Activated naive CD4-positive, alpha-beta T cell treated with anti-CD3 and anti-CD28 coated beads, Interleukin-2, amount 50 U/mL, for 24 hours (primary cell): ENCODE data around the gene AQP7.
"Not testable (repeated sequence)": the region's sequence is repeated elsewhere in the genome, so short reads cannot be mapped to it uniquely, and the experiment has no call there.

Experiments
- H3K27ac Mint-ChIP-seq: one replicate; pipeline ENCODE4 v1.8.0; 2021; ENCODE audit warnings: mild to moderate bottlenecking, mixed read lengths
- H3K27me3 Mint-ChIP-seq: one replicate; pipeline ENCODE4 v1.8.0; 2021; ENCODE audit warnings: mixed read lengths
- H3K36me3 Mint-ChIP-seq: one replicate; pipeline ENCODE4 v1.8.0; 2021; ENCODE audit warnings: mixed read lengths
- H3K4me1 Mint-ChIP-seq: one replicate; pipeline ENCODE4 v1.8.0; 2021; ENCODE audit warnings: mixed read lengths
- H3K4me3 Mint-ChIP-seq: one replicate; pipeline ENCODE4 v1.8.0; 2021; ENCODE audit warnings: mild to moderate bottlenecking, mixed read lengths
- H3K9me3 Mint-ChIP-seq: one replicate; pipeline ENCODE4 v1.8.0; 2021; ENCODE audit warnings: mixed read lengths

The AQP7 gene

DNA sequence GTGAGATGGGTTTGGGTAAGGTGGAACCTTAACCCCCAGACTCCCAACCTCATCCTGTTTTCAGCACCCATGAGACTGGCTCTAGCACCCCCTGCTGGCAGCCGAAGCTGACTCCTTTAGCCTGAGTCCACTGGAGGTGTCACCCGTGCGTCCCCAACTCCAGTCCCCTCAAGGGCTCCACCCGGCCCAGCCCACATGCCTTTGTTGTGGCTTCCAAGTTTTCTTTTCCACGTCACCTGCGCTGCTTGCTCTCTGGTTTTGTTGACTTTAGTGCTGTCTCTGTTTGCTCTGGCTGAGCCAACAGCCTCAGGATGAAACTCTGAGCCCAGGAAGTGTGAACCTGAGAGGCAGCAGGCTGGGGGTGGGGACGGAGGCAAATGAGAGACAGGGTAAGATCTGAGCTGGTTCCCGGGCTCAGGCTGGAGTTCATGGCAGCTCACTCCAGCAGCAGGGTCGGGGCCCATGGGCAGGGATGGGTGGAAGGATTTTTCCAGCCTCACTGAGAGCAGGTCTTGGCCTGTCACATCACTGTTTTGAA, 13.2 kb upstream of the AQP7 start:
- Mint-ChIP-seq H3K27me3 (no peaks in the 10 kb centered on the region), H3K27ac (peak overlapping the region; percentile 86), H3K4me3 (peak overlapping the region; percentile 57), H3K36me3 (no peaks in the 10 kb centered on the region), H3K4me1 (peaks cover 57% of the 10 kb centered on the region), H3K9me3 (no peaks in the 10 kb centered on the region)

DNA sequence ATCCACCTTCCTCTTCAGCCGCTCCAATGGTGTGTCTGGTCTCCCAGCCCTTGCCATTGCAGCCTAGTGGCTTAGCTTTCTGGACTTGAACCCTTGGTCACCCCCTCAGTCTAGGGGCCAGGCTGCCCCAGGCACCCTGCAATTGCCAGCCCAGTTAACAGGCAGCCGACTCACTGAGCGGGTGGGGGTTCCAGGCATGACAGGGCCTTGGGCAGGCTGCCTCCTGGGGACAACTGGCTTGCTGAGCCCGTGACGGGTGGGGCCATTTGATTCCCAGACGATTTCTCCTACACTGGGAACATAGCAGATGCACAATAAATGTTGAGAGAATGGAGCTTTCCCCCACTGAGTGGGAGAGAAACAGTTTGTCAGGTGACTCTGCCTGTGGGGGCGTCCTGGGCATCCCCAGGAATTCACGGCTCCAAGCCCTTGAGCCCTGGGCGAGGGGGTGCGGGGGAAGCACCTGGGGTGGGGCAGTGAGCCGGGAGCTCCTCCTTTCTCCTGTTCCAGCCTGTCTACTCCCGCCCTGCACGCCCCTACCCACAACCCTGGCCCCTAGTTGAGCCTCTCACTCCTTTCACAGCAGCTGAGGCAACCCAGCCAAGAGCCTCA, 12.6 kb upstream of the AQP7 start:
- H3K9me3 Mint-ChIP-seq, result no peaks in the 10 kb centered on the region
- no peaks in the 10 kb centered on the region for H3K36me3 Mint-ChIP-seq
- H3K27ac Mint-ChIP-seq, result peak overlapping the region; percentile 86
- peak overlapping the region; percentile 57 for H3K4me3 Mint-ChIP-seq
- H3K27me3 Mint-ChIP-seq, result no peaks in the 10 kb centered on the region
- H3K4me1 Mint-ChIP-seq, result peaks cover 51% of the 10 kb centered on the region

GRCh38 chr9:33414268-33414667, 11.9 kb upstream of the AQP7 start:
- Mint-ChIP-seq H3K27ac (peak overlapping the region; percentile 62), H3K27me3 (no peaks in the 10 kb centered on the region), H3K9me3 (no peaks in the 10 kb centered on the region), H3K4me3 (peak overlapping the region; percentile 4), H3K4me1 (peaks cover 48% of the 10 kb centered on the region), H3K36me3 (no peaks in the 10 kb centered on the region)

- Mint-ChIP-seq H3K36me3 (no peaks in the 10 kb centered on the region), H3K27ac (no peak overlapping the region), H3K4me3 (no peak overlapping the region), H3K4me1 (peaks cover 9% of the 10 kb centered on the region), H3K9me3 (no peaks in the 10 kb centered on the region), H3K27me3 (no peaks in the 10 kb centered on the region)
These were observed 5.7 kb upstream of the AQP7 start for GRCh38 chr9:33408087-33408486.

DNA sequence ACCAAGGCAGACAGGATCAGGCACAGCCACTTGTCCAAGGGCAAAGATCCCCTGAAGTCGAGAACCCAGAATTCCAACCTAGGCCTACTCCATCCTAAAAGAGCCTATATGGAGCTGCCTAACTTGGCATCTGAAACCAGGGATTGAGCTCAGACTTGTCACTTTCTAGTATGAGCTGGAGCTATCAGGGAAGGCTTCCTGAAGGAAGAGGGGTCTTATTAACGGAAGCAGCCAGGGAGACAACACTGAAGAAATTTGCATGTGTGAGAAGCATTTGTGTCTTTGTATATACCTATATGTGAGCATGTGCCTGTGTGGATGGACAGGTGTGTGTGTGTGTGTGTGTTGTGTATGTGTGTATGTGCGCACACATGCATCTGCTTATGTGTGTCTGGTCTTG, 4.7 kb upstream of the AQP7 start:
- no peak overlapping the region for H3K27ac Mint-ChIP-seq
- H3K27me3 Mint-ChIP-seq, result no peaks in the 10 kb centered on the region
- H3K9me3 Mint-ChIP-seq, result no peaks in the 10 kb centered on the region
- H3K36me3 Mint-ChIP-seq, result no peaks in the 10 kb centered on the region
- no peak overlapping the region for H3K4me3 Mint-ChIP-seq
- peaks cover 9% of the 10 kb centered on the region for H3K4me1 Mint-ChIP-seq

- H3K4me1 Mint-ChIP-seq, result peaks cover 9% of the 10 kb centered on the region
- no peak overlapping the region for H3K4me3 Mint-ChIP-seq
- no peak overlapping the region for H3K27ac Mint-ChIP-seq
- no peaks in the 10 kb centered on the region for H3K9me3 Mint-ChIP-seq
- no peaks in the 10 kb centered on the region for H3K27me3 Mint-ChIP-seq
- H3K36me3 Mint-ChIP-seq, result no peaks in the 10 kb centered on the region
These were observed 2.5 kb upstream of the AQP7 start for GRCh38 chr9:33404788-33405362.

DNA sequence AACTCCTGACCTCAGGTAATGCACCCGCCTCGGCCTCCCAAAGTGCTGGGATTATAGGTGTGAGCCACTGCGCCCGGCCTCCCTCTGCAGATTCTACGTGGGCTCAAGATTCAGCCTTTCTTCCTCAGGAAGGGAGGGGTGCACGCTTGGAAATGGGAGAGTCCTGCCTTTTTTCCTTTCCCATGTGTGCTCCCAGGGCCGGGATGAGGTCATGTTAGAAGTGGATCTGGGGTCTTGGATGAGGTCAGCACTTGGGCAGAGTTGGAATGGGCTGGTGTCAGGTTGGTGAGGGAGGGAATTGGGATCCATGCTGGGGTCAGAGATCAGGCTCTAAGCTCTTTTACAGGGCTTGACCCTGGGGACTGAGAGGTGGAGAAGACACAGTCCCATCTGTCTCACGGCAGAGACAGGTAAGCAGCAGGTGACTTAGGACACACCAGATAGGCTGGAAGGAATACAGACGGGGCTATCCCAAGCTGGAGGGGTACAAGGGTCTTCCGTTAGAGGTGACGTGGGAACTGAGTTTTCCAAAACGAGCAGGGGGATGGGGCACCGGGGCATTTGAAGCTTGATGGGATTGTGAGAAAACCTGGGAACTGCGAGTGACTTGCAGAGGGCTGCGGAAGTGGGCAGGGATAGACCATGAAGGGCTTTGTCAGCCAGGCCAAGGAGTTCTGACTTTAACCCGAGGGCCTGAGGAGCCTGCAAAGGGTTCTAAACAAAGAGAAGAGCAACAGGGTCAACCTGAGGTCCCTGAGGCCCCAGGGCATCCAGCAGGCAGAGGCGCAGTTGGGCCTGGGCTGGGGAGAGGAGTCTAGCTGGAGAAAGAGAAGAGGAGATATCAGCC, 1.8 kb upstream of the AQP7 start:
- Mint-ChIP-seq H3K4me1 (peaks cover 9% of the 10 kb centered on the region), H3K4me3 (no peak overlapping the region), H3K27me3 (no peaks in the 10 kb centered on the region), H3K27ac (peak overlapping the region; percentile 65), H3K9me3 (no peaks in the 10 kb centered on the region), H3K36me3 (no peaks in the 10 kb centered on the region)

DNA sequence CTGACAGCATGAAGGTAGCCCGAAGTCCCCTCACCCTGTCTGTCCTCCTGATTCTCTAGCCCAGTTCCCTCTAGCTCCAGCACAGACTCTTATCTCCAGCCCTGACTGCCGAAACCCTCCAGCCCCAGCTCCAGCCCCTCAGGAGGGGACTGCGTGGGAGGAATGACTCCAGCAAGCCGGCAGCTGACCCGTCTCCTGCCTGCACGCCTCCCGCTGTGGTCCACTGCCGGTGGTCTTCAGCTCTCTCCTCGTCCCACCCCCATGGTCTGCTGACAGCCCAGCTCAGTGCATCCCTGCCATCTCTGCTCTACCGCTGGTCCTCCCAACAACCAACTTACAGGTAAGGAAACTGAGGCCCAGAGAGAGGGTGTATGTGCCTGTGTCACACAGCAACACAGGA, 559 bp downstream of the AQP7 start:
- H3K4me3 Mint-ChIP-seq, H3K4me1 Mint-ChIP-seq, H3K9me3 Mint-ChIP-seq, H3K36me3 Mint-ChIP-seq, H3K27me3 Mint-ChIP-seq, H3K27ac Mint-ChIP-seq: not testable (repeated sequence)

GRCh38 chr9:33399047-33399446, 3.3 kb downstream of the AQP7 start:
- H3K4me1 Mint-ChIP-seq, H3K27me3 Mint-ChIP-seq, H3K27ac Mint-ChIP-seq, H3K36me3 Mint-ChIP-seq, H3K9me3 Mint-ChIP-seq, H3K4me3 Mint-ChIP-seq: not testable (repeated sequence)

DNA sequence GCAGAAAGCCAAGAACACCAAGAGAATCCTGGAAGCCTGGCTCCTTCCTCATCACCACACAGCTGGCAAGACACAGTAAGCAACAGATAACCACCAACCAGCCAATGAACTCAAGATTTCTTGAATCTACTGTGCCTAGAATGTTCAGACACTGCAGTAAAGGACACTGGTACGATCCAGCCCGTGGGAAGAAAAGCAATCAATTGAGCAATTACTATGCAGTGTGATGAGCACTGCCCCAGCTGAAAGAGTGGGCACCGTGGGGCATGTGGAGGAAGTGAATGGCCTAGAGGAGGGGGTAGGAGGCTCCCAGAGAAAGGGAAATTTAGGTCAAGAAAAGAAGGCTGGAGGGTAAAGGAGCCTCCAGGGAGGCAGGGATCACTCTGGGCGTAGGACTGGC, 4.6 kb downstream of the AQP7 start:
- not testable (repeated sequence) for H3K36me3 Mint-ChIP-seq, H3K4me1 Mint-ChIP-seq, H3K4me3 Mint-ChIP-seq, H3K9me3 Mint-ChIP-seq, H3K27me3 Mint-ChIP-seq, H3K27ac Mint-ChIP-seq

GRCh38 chr9:33395159-33395879, 7.0 kb downstream of the AQP7 start:
- H3K27ac Mint-ChIP-seq, H3K27me3 Mint-ChIP-seq, H3K9me3 Mint-ChIP-seq, H3K4me3 Mint-ChIP-seq, H3K4me1 Mint-ChIP-seq, H3K36me3 Mint-ChIP-seq: not testable (repeated sequence)

- not testable (repeated sequence) for H3K27ac Mint-ChIP-seq, H3K36me3 Mint-ChIP-seq, H3K27me3 Mint-ChIP-seq, H3K4me1 Mint-ChIP-seq, H3K9me3 Mint-ChIP-seq, H3K4me3 Mint-ChIP-seq
These were observed 8.4 kb downstream of the AQP7 start for GRCh38 chr9:33393986-33394385.

DNA sequence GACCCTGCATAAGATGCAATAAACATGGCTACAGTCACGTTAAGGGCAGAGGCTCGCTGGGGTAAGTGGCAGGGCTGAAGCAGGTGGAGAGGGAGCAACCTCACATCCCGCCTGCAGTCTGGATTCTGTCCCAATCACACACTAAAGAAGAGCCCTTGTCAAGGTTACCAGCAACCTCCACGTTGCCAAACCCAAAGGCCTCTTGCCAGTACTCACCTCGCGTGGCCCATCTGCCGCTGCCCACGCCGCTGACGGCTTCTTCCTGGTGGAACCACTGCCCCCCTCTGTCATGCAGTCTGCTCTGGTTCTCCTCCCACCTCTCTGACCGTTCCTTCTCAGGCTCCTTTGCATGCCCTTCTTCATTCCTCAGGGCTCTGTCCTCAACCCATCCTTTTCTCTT, 8.8 kb downstream of the AQP7 start:
- Mint-ChIP-seq H3K4me1 (no peaks in the 10 kb centered on the region), H3K9me3 (no peaks in the 10 kb centered on the region), H3K27ac (no peak overlapping the region), H3K4me3 (no peak overlapping the region), H3K36me3 (no peaks in the 10 kb centered on the region), H3K27me3 (no peaks in the 10 kb centered on the region)

DNA sequence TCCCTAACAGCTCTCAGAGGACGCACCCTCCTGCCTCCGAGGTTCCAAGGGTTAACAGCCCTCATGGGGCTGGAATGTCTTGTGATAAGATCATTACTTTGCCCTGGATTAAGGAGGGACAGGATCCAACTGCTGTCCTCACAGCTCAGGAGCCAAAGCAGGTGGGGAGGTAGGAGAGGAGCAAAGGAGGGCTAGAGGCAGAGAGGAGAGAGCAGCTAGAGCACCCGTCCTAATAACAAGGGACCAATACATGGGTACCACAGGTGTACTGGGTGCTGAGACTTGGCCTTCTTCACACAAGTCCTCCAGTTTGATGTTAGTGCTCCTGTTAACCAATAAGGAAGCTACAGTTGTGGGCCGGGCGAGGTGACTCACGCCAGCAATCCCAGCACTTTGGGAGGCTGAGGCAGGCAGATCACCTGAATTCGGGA, 9.8 kb downstream of the AQP7 start:
- H3K36me3 Mint-ChIP-seq, H3K4me3 Mint-ChIP-seq, H3K4me1 Mint-ChIP-seq, H3K27me3 Mint-ChIP-seq, H3K9me3 Mint-ChIP-seq, H3K27ac Mint-ChIP-seq: not testable (repeated sequence)

GRCh38 chr9:33391111-33391771, 11.1 kb downstream of the AQP7 start:
- H3K36me3 Mint-ChIP-seq, H3K4me1 Mint-ChIP-seq, H3K27ac Mint-ChIP-seq, H3K27me3 Mint-ChIP-seq, H3K9me3 Mint-ChIP-seq, H3K4me3 Mint-ChIP-seq: not testable (repeated sequence)
